BJ (cell line): Measurements from ENCODE around the gene HAUS2. TPM values are rescaled to one million over a fixed set of nuclear protein-coding genes. Genes with fewer than 3 reads are reported as not detected.

Experiments
- CTCF ChIA-PET: fragments of 350-600 bp; formaldehyde crosslinking; extraction: SDS; loops from one replicate; lab custom pipeline; 2021; ENCODE audit warnings: antibody characterized with exemption, inconsistent platforms; lab: Yijun Ruan, JAX
- POLR2A ChIA-PET: fragments of 300-600 bp; sonication (Branson Sonifier 250); formaldehyde crosslinking; extraction: SDS; loops from one replicate; lab custom pipeline; 2021; ENCODE audit warnings: antibody characterized with exemption; lab: Charles Lee
- DNase-seq: peaks from one replicate; pipeline ENCODE4 v3.0.0-alpha.2; 2011; ENCODE audit warnings: low read depth
- H3K27me3 ChIP-seq: 2 replicates; pipeline ENCODE4 v1.6.0; 2011; ENCODE audit warnings: low read length; ENCODE audit not compliant: control insufficient read depth, insufficient read depth
- H3K36me3 ChIP-seq: 2 replicates; pipeline ENCODE4 v1.5.1; 2011; ENCODE audit warnings: low read length; ENCODE audit not compliant: control insufficient read depth, insufficient read depth
- H3K4me3 ChIP-seq: 2 replicates; pipeline ENCODE4 v1.5.1; 2011; ENCODE audit warnings: low read depth, mild to moderate bottlenecking, control low read depth, low read length
- polyA plus RNA-seq: library from polyadenylated mRNA; depleted of rRNA; stranded (reverse); fragments of >200 nt; gene quantifications from 2 replicates; pipeline ENCODE4 v1.2.3, GENCODE V29; 2011; rRNA removed
- TF ChIP-seq, protein P1 (sequence below): IDR thresholded peaks from 2 replicates; pipeline ENCODE4 v1.5.1; 2011; ENCODE audit warnings: low read depth, mild to moderate bottlenecking, control low read depth, inconsistent platforms, low read length, moderate library complexity; ENCODE audit not compliant: insufficient read depth

Gene HAUS2
- polyA plus RNA-seq, 1 experiment: 14.1 TPM

DNA sequence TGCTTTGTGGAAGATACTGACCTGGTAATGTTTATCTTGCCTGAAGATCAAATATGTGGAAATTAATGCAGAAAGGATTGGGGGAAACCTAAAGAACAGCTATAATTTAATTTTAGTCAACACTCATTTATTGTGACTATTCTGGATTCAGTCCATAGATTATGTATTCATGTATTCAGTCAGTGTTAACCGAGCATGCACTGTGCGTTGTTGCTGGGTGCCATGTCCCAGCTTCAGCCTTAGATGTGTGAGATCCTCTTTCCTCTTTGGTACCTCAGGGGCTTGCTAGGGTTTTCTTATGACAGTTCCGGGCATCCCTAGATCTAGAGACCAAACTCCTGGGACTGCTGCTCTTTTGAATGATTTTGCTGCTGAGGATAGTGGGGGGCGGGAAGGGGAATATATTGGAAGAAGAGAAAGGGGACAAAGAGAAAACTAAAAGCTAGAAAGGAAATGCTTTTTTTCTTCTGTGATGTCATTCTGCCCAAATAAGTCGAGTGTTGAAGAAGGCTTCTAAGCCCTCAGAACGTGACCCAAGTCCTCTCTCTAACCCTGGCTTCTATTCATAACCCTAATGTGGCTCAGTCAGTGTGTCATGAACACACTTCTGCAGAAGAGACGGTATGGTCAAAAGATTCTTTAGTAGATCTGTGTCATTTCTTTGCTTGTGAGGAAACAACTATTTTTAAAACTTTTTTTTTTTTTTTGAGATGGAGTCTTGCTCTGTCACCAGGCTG lies 60.3 kb downstream of the HAUS2 start:
- TF ChIP-seq, protein P1, sequence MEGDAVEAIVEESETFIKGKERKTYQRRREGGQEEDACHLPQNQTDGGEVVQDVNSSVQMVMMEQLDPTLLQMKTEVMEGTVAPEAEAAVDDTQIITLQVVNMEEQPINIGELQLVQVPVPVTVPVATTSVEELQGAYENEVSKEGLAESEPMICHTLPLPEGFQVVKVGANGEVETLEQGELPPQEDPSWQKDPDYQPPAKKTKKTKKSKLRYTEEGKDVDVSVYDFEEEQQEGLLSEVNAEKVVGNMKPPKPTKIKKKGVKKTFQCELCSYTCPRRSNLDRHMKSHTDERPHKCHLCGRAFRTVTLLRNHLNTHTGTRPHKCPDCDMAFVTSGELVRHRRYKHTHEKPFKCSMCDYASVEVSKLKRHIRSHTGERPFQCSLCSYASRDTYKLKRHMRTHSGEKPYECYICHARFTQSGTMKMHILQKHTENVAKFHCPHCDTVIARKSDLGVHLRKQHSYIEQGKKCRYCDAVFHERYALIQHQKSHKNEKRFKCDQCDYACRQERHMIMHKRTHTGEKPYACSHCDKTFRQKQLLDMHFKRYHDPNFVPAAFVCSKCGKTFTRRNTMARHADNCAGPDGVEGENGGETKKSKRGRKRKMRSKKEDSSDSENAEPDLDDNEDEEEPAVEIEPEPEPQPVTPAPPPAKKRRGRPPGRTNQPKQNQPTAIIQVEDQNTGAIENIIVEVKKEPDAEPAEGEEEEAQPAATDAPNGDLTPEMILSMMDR: no peak
- Histone ChIP-seq H3K27me3 (no peaks in the 10 kb centered on the region), H3K36me3 (no peaks in the 10 kb centered on the region), H3K4me3 (no peak overlapping the region)
- POLR2A ChIA-PET: no interaction called here
- DNase-seq: no peak
- CTCF ChIA-PET: interaction anchor here (1.6 kb wide), 1 partner anchor 13 kb away, joined by 4 read pairs; no protein-coding TSS in a partner anchor

GRCh38 chr15:42611532-42611931 lies 62.9 kb downstream of the HAUS2 start:
- Histone ChIP-seq H3K4me3 (no peak overlapping the region), H3K27me3 (no peaks in the 10 kb centered on the region), H3K36me3 (no peaks in the 10 kb centered on the region)
- ChIA-PET CTCF (no interaction called here), POLR2A (no interaction called here)
- TF ChIP-seq, protein P1: no peak
- DNase-seq: no peak

- ChIA-PET POLR2A (no interaction called here), CTCF (no interaction called here)
- TF ChIP-seq, protein P1: no peak
- no peak overlapping the region for H3K4me3 ChIP-seq
- no peaks in the 10 kb centered on the region for H3K36me3 ChIP-seq
- no peaks in the 10 kb centered on the region for H3K27me3 ChIP-seq
- DNase-seq: no peak
These were observed 63.8 kb downstream of the HAUS2 start for GRCh38 chr15:42612367-42612912.

- no peaks in the 10 kb centered on the region for H3K36me3 ChIP-seq
- no peak overlapping the region for H3K4me3 ChIP-seq
- CTCF ChIA-PET: interaction anchor here (0.6 to 1.3 kb wide), 3 partner anchors 11 to 76 kb away, joined by 3 to 5 read pairs (median 4); partner anchors contain the start of gene STARD9
- no peak for DNase-seq
- TF ChIP-seq, protein P1: no peak
- no peaks in the 10 kb centered on the region for H3K27me3 ChIP-seq
- POLR2A ChIA-PET: no interaction called here
These were observed 67.5 kb downstream of the HAUS2 start for GRCh38 chr15:42616107-42616506.

Other genes starting within 250 kb of the HAUS2 start
- gene CAPN3, start 189.3 kb upstream of the HAUS2 start, polyA plus RNA-seq: 5.3 and 6.6 TPM in 2 replicates
- gene ZNF106, start 57.7 kb upstream of the HAUS2 start, polyA plus RNA-seq: 15.4 and 24.1 TPM in 2 replicates
- gene SNAP23, start 53.2 kb upstream of the HAUS2 start, polyA plus RNA-seq: 28.5 and 40.7 TPM in 2 replicates
- 11.5 and 19.3 TPM in 2 replicates for gene LRRC57, start within 50 bp of the HAUS2 start, polyA plus RNA-seq
- 2.1 and 2.3 TPM in 2 replicates for gene STARD9, start 26.8 kb downstream of the HAUS2 start, polyA plus RNA-seq
- gene CDAN1, start 188.3 kb downstream of the HAUS2 start, polyA plus RNA-seq: 4.3 TPM in 2 replicates